Tibial nerve (tissue), 4 donors: ENCODE results near the gene ETV7.

ENCODE experiments used
- EP300 ChIP-seq, 2 donors: sonication (generic); formaldehyde crosslinking; IDR thresholded peaks; one replicate each; pipeline ENCODE4 v1.6.1; 2017; ENCODE audit warnings: antibody characterized with exemption in 2 of 2, mild to moderate bottlenecking in 1 of 2
- POLR2A ChIP-seq, 2 donors: fragments of 450-650 bp; IDR thresholded peaks; one replicate each; pipeline ENCODE4 v1.6.1; 2017; ENCODE audit warnings: antibody characterized with exemption in 2 of 2, mild to moderate bottlenecking in 2 of 2, moderate library complexity in 2 of 2
- TF ChIP-seq, protein P1 (sequence below), 5 experiments: fragments of 200-600 bp in 3 of 5; fragments of 450-650 bp in 2 of 5; sonication (generic) in 3 of 5; IDR thresholded peaks; one replicate each; pipeline ENCODE4 v1.5.1; 2016 to 2019; ENCODE audit warnings: antibody characterized with exemption in 5 of 5, mild to moderate bottlenecking in 3 of 5, moderate library complexity in 2 of 5

- TF ChIP-seq, protein P1, sequence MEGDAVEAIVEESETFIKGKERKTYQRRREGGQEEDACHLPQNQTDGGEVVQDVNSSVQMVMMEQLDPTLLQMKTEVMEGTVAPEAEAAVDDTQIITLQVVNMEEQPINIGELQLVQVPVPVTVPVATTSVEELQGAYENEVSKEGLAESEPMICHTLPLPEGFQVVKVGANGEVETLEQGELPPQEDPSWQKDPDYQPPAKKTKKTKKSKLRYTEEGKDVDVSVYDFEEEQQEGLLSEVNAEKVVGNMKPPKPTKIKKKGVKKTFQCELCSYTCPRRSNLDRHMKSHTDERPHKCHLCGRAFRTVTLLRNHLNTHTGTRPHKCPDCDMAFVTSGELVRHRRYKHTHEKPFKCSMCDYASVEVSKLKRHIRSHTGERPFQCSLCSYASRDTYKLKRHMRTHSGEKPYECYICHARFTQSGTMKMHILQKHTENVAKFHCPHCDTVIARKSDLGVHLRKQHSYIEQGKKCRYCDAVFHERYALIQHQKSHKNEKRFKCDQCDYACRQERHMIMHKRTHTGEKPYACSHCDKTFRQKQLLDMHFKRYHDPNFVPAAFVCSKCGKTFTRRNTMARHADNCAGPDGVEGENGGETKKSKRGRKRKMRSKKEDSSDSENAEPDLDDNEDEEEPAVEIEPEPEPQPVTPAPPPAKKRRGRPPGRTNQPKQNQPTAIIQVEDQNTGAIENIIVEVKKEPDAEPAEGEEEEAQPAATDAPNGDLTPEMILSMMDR (IDR thresholded peaks at IDR 0.05): no peak
- TF ChIP-seq EP300 (IDR thresholded peaks at IDR 0.05): no peak
- TF ChIP-seq POLR2A (IDR thresholded peaks at IDR 0.05): no peak
These were observed 5.2 kb upstream of the ETV7 start for GRCh38 chr6:36392621-36393020.
